HK-2 (cell line): ENCODE data around the gene HYOU1.
"Not testable (repeated sequence)": the region's sequence is repeated elsewhere in the genome, so short reads cannot be mapped to it uniquely, and the experiment has no call there.

Experiments used
- DNase-seq: peaks from one replicate; pipeline ENCODE4 v3.0.0-alpha.2; 2018; ENCODE audit not compliant: unreplicated experiment

The HYOU1 gene

DNA sequence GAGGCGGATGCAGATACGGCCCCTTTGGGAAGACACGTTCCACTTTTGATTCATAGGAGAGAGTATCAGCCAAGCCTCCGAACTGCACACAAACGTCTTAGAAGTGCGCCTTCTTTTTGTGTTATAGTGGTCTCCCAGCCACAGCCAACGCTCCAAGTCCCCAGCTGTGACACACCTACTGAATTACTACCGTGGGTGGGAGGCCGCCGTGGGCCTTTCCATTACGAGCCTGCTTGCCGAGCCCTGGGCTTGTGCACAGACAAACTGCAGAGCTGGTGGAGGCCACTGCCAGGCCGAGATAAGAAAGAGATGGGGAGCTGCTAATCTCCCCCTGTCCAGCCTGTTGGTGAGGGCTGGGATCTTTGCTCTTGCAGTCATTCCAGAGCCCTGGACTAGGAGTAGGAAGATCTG is 28.4 kb upstream of the HYOU1 start:
- no peak for DNase-seq

DNA sequence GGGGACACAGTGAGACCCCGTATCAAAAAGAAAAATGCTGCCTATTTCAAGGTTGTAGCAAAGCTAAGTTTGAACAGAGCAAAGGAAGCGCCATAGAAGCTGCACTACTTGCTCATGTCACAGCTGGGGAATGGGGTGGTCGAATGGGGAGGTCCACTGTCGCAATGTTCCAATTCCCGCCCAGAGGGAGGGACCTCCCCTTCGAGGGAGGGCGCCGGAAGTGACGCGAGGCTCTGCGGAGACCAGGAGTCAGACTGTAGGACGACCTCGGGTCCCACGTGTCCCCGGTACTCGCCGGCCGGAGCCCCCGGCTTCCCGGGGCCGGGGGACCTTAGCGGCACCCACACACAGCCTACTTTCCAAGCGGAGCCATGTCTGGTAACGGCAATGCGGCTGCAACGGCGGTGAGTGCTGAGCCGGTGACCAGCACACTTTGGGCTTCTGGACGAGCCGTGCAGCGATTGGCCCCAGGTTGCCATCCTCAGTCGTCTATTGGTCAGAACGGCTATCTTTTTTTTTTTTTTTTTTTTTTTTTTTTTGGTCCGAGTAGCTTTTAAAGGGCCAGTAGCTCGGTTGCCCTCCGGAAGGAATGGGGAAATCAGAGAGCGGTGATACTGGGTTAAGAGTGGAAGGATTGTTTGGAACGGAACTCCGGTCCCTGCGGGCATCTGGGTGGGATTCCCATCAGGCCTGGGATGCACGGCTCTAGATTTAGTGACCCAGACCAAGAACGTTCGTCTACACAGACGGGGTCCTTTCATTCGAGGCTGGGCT is 27.8 kb upstream of the HYOU1 start, which contains the start of gene HMBS:
TSS of gene HMBS (plus strand) at position 219 of the 774 bp plus-strand sequence. CDS start at position 372, 153 bp downstream.
- peak; percentile 87 for DNase-seq

DNA sequence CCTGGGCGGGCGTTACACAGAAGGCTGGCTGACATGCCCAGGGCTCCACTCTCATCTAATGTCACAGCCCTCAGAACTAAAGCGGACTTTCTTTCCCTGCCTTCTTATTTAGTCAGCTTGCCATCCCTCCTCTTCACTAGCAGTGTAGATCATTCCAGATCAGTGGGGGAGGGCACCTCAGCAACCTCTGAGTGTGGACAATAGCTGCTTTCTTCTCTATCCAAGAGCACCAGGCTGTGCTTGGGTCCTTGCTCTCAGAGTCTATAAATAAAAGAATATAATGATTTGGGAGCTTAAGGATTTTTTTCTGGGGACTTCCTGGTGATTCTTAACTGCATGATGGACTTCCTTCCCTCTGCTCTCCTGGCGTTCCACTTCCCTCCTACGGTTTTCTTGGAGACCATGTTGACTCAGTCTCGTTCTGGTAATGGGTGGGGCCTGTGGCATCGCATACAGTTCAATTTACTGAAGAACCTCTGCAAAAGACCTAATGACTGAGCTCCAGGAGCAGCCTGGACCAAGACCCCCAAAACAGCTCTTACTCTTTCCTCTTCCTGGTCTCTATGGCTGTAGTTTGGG is 24.8 kb upstream of the HYOU1 start:
- no peak for DNase-seq

DNA sequence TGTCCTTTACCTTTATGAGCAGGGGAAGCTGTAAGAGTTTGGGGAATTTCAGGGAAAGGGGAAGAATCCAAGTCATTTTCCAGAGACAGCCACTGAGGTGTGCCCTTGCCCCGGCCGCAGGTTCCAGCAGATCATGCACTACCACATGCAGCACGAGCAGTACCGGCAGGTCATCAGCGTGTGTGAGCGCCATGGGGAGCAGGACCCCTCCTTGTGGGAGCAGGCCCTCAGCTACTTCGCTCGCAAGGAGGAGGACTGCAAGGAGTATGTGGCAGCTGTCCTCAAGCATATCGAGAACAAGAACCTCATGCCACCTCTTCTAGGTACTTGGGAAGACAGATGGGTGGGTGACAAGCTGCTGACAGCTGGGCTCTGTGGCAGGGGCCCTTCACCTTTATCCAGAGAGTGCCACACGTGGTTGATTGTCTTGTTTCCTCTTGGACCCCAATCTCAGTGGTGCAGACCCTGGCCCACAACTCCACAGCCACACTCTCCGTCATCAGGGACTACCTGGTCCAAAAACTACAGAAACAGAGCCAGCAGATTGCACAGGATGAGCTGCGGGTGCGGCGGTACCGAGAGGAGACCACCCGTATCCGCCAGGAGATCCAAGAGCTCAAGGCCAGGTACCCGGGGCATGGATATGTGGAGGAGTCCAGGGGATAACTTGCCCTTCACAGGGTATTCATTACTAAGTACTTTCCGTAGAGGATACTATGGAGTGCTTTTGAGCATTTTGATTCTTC is 21.8 kb upstream of the HYOU1 start:
- no peak for DNase-seq

DNA sequence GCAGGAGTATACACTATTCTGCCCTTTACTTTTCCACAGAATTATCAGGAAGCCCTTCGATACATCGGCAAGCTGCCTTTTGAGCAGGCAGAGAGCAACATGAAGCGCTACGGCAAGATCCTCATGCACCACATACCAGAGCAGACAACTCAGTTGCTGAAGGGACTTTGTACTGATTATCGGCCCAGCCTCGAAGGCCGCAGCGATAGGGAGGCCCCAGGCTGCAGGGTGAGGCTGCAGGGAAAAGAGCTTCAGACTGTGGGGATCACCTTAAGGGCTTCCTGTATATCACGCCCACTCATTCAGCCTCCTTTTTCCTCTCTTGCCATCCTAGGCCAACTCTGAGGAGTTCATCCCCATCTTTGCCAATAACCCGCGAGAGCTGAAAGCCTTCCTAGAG is 20.8 kb upstream of the HYOU1 start:
- DNase-seq = no peak

DNA sequence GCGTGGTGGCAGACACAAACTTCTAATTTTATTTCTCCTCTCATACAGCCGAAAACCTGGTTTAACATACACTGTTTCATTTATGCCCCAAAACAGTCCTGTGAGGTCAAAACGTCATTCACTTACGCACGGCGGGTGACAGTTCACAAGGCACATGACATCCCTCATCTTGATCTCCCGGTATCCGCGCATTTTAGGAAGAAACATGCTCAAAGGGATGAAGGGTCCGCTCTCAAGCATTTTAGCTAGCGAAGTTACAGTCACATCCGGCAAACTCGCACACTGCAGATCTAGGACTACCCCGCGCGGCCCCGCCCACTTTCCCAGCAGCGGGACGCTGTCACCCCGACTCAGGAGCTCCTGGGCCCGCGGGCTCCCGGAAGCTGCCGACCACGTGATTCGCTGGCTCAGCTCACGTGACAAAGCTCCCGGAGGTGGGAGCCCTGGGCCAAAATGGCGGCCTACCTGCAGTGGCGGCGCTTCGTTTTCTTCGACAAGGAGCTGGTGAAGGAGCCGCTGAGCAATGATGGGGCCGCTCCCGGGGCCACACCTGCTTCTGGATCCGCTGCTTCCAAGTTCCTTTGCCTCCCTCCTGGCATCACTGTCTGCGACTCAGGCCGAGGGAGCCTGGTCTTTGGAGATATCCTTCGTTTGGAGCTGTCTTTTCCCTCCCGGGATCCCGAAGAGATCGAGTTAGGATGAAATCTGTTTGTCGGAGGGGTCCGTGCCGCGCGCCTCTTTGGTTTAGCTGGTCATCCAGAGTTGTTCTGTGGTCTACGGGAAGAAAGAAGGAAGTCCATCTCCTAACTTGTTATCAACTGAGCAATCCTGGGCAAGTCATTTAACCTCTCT is 10.6 kb upstream of the HYOU1 start, which contains the start of gene VPS11:
TSS of gene VPS11 (plus strand) at position 448 of the 852 bp plus-strand sequence. CDS start at position 454, 6 bp downstream.
- DNase-seq = peak; percentile 92

DNA sequence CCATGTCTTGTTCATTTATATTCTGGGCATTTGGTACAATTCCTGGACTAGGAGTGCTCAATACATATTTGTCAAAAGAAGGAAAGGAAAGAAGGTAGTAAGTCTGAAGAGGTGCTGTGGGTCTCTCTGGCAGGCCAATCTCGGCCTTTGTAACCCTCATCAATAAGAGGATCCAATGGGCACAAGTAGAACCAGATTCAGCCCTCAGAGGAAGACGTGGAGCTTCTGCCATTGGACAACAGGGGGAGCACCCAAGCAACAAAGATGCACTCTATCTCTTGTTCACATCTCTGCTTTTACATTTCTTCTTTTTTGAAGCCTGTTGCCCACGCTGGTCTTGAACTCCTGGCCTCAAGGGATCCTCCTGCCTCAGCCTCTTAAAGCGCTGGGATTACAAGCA is 8.4 kb upstream of the HYOU1 start:
- DNase-seq = no peak

DNA sequence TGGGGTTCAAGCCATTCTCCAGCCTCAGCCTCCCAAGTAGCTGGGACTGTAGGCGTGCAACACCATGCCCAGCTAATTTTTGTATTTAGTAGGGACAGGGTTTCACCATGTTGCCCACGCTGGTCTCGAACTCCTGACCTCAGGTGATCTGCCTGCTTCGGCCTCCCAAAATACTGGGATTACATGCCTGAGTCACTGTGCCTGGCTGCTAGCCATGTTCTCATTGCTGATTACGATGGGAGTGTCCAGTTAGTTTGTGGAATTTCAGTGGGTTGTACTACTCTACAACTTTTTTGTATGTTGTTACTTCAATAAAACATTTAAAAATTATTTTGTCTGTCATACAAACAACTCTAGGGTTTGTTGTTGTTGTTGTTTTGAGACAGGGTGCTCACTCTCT is 5.8 kb upstream of the HYOU1 start:
- DNase-seq = no peak

DNA sequence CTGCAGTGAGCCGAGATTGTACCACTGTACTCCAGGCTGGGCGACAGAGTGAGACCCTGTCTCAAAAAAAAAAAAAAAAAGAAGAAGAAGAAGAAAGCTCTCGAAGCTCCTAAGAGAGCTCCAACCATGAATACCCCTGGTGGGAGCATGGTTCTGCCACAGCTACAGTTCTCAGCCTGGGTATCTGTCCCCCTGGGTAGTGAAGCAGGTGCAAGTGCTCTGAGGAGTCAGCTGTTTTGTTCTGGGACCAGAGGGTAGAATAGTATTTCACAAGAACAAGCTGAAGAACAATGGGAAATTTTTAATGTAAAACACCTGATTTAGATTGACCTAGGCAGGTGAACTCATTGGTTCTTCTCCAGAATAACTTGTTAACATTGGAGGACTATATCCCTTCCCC is 4.3 kb upstream of the HYOU1 start:
- DNase-seq = no peak

DNA sequence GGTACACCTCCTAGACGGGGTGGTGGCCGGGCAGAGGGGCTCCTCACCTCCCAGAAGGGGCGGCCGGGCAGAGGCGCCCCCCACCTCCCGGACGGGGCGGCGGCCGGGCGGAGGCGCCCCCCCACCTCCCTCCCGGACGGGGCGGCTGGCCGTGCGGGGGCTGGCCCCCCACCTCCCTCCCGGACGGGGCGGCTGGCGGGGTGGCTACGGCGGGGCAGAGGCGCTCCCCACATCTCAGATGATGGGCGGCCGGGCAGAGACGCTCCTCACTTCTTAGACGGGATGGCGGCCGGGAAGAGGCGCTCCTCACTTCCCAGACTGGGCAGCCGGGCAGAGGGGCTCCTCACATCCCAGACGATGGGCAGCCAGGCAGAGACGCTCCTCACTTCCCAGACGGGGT is 2.1 kb upstream of the HYOU1 start:
- DNase-seq = not testable (repeated sequence)

DNA sequence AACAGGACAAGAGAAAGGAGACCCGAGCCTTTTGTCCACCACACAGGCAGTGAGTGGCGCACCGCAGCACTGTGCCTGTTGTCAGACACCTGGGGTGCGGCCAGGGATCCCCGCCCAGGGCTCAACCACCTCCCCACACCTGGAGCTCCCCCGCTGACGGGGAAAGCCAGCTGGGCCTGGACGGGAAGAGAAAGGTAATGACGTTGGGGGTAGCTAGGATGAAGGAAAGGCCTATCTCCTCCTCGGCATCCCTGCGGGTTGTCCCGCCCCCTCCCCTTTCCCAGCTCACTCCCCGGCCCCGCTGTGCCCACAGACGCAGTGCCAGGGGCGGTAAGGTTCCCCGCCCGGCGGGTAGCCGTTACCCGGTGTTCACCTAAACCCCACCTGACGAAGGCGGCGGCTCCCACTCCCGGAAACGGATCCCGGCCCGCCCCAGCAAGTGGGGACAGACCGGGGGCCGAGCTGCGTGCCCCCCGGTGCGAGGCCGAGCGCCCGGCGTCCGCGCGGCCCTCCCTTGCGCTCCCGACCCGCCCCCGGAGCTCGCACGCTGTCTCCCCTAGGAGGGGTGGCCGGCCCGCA is 495 bp downstream of the HYOU1 start:
- no peak for DNase-seq

DNA sequence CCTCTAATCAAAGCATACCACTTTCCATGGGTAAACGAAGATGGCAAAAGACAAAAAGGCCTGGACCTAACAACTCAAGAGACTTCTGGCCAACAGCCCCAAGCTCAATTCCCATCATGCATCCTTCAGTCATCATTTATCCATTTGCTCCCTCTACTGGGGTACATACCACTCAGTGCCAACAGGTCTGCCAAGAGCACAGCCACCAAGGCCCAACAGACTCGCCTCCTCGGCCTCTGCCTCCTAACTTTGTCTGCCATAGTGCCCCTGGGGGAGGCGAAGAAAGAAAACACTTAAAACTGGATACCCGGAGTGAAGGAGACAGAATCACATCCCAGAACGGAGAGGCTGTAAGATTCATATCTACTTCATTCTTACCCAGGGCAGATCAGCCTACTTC is 1.1 kb downstream of the HYOU1 start:
- peak; percentile 13 for DNase-seq

DNA sequence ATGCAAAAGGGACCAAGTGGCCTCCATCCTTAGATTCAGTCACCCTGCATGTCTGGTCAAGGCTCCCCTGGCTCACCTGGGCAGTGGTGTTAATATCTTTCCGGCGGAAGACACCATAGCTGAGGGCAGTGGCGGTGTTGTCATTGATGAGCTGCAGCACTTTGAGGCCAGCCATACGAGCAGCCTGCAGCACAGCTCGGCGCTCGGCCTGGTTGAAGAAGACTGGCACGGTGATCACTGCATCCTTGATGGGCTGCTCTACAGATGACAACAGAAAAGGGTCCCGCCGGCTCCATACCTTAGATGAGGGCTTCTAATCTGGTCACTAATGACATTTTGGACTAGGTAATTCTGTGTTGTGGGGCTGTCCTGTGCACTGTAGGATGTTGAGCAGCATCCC is 2.6 kb downstream of the HYOU1 start:
- DNase-seq = no peak

DNA sequence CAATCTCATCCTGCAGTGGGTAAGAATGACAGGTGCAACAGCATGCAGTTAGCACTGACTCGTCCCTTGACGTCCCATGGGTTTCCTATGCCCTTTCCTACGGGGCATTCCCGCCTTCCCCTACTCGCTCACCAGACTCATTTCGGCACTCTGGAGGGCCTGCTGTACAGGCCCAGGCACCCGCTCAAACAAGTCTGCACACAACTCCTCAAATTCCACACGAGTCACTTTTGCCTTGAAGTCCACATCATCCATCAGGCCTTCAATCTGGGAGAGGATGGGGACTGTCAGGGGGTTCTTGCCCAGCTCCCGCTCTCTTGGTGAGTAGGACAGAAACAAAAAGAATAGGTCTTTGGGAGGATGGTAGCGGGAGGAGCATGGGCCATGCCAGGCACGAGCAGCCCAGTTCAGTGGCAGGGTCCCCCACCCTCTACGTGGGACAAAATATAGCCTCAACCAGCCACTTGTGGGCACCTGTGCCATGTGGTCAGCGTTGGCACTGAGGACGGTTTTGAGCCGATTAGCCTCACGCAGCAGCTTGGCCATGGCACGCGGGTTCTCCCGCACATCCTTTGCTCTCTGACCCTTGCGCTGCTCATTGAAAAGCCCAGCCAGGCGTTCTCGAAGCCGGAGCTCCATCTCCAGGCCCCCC is 4.7 kb downstream of the HYOU1 start:
- no peak for DNase-seq

DNA sequence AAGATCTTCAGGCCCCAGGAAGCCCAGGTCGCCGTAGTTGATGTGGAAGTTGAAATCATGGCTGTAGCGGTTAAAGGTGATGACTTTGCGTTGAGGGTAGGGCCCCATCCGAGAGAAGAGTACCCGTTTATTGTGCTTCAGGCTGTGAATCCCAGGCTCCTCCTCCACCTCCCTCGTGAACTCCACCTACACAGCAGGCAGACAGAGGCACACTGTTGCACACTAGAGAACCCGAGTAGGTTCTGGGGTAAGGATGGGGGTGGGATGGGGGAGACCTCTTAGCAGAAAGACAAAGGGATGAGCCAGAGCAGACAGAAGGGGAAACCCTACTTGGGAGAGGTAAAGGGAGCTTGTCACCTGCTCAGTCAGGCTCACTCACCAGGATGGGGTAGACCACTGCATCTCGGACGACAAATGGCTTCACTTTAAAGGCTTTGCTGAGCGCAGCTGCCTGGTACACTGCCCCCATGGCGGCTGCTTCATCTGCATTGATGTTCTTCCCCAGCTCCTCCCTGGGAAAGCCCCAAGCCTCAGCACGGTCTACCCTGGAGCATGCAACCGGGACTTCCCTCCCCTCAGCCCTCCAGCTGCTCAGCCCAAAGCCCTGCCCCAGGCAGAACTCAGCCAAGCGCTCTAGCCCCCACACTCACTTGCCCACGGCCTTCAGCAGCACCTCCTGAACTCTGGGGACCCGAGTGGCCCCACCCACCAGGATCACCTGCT is 5.4 kb downstream of the HYOU1 start:
- DNase-seq = no peak

DNA sequence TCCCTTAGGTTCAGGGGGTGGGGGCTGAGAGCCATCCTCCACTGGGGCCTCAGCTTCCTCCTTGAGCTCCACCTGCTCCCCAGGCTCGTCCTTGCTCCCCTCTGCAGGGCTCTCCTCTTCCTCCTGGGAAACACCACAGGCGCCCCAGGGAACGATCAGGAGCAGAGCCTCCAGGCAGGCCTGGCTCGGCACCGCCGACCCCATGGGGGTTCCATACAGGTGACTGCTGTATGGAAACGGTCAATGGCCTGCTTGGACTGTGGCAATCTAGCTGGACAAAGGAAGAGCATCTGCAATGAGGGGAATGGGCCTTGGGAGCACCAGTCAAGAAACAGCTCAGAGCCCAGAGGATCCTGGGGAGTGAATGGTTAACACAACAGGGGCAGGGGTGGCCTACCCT is 7.9 kb downstream of the HYOU1 start:
- DNase-seq = no peak

DNA sequence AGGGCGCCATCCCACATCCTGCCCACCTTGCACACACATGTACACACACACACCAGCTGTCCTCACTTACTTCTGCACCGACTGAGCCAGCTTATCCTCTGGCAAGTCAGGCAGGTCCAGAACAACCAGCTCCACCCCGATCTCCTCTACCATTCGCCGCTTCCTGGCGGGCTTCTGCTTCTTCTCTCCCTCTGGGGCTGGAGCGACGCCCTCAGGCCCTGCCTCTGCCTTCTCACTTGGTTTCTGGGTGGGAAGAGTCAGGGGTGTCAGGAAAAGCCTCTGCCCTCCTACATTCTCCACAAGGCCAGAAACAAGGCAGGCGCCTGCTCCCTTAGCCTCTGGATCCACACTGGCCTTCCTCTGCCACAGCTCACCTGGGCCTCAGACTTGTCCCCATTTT is 8.4 kb downstream of the HYOU1 start:
- DNase-seq = no peak

DNA sequence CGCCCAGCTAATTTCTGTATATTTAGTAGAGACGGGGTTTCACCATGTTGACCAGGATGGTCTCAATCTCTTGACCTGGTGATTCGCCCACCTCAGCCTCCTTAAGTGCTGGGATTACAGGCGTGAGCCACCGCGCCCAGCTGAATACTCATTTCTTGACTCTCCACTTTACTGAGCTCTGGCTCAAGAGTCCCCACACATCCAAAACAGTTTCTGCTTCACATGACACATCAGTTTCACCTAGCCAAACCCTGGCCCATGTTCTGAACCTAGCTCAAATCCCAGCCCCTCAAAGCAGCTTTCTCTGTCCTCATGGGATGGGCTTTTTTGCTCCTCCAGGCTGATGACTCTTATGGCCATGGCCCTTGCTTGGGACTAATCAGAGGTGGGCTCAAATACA is 9.8 kb downstream of the HYOU1 start:
- DNase-seq = no peak

DNA sequence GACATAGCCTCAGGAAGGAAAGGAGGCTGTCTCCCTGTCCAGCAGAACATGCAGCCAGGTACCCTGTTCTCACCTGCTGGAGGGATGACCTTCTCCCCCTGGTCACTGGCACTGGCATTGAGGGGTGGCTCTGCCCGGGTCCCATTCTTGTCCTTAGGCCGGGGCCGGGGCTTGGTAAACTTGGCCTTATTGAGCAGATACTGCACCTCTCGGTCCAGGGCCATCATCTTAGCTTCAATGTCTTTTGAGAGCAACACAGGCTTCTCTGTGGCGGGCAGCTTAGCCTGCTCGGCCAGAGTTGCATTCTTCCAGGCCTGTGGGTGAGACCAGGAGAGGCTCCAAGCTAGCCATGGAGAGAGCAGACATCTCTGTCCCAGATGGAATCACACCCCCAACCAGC is 10.5 kb downstream of the HYOU1 start:
- DNase-seq = no peak

DNA sequence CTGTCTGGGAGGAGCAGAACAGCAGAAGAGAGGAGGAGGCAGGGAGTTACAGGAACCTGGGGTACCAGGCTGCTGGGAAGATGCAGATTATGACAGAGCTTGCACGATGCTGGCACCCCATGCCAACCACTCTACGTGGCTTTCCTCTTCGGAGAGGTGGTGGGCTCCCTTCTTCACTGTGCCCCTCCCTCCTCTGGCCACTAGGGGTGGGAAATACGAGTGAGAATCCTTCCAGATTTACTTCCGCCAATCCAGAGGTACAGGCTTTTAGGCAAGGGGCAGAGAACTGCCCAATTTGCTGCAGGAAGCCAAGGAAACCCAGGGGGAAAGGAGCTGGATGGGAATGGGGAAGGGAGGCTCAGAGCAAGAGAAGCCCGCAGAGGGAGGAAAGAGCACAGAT is 12.3 kb downstream of the HYOU1 start:
- no peak for DNase-seq
